ENCODE measurements around the gene SCAMP3. TPM values are rescaled to one million over a fixed set of nuclear protein-coding genes. Genes with fewer than 3 reads are reported as not detected.

The SCAMP3 gene
- total RNA-seq, 1 experiment from 2014 or later: 64.2 TPM

DNA sequence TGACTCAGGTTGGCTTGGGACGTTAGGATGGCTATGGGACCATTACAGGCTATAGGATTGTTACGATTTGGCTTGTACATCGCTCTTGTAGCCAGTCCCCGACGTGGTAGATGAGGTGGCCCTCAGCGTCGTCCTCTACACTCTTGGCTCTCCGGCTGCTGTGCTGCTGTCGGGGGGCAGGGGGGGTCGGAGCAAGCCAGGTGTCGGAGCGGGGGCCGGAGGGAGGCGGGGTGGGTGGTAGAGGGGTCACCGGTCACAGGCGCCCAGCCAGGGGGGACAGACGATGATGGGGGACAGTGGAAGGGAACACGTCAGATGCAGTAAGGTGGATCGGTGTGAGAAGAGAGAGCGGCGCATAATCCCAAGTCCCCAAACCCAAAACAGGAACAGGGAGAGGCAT, 6.5 kb upstream of the SCAMP3 start:
- no peaks in the 10 kb centered on the region for H3K27me3 ChIP-seq (ENCODE audit: insufficient read depth, low read length)
- DNase-seq (ENCODE audit: low read depth, low spot score) (no peak), ATAC-seq (no peak)
- no peak overlapping the region for H3K9ac ChIP-seq (ENCODE audit: low read length)
- no peak overlapping the region for H3K27ac ChIP-seq (ENCODE audit: low read depth, low read length)
- no TSS peak for BruUV-seq (replicated peaks)
- no peaks in the 10 kb centered on the region for H4K20me1 ChIP-seq (ENCODE audit: insufficient read depth)
- POLR2A ChIA-PET: no interaction called here
- H3K4me2 ChIP-seq (ENCODE audit: low read length): no peak overlapping the region
- peaks cover 49% of the 10 kb centered on the region for H3K79me2 ChIP-seq (ENCODE audit: insufficient read depth, low read length)
- H2AFZ ChIP-seq (ENCODE audit: low read depth, low read length, poor library complexity, severe bottlenecking): no peak overlapping the region
- peaks cover 55 to 67% of the 10 kb centered on the region in 2 experiments for H3K36me3 ChIP-seq (ENCODE audit: control insufficient read depth in 1 of 2, insufficient read depth in 2 of 2, low read length in 2 of 2)
- H3K4me3 ChIP-seq (replicated peaks in 1 of 2; ENCODE audit: low read depth in 1 of 2, low read length in 2 of 2): no peak overlapping the region
- intact Hi-C loops (cut with micrococcal nuclease): no loop called here
- RAD21 ChIA-PET (ENCODE audit: low non-redundant PET in 1 of 2, low total read pairs in 2 of 2, uncharacterized antibody in 2 of 2, unreplicated experiment in 2 of 2): no interaction called here
- peaks cover 4 to 9% of the 10 kb centered on the region in 2 experiments; a peak in 3 of 4 replicates for H3K4me1 ChIP-seq (ENCODE audit: control insufficient read depth in 1 of 2, insufficient read depth in 2 of 2, low read length in 2 of 2)
- H3K9me2 ChIP-seq (ENCODE audit: insufficient read depth): no peaks in the 10 kb centered on the region
- no peaks in the 10 kb centered on the region for H3K9me3 ChIP-seq (ENCODE audit: control insufficient read depth in 1 of 2, insufficient read depth in 1 of 2, low read depth in 1 of 2, low read length in 2 of 2)
- CTCF ChIA-PET: no interaction called here
- TF ChIP-seq, protein P1, sequence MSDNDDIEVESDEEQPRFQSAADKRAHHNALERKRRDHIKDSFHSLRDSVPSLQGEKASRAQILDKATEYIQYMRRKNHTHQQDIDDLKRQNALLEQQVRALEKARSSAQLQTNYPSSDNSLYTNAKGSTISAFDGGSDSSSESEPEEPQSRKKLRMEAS (IDR thresholded peaks at IDR 0.05): no peak
- no peak for TF ChIP-seq CEBPB (IDR thresholded peaks at IDR 0.05; ENCODE audit: low read depth)
- no peak for TF ChIP-seq YY1 (IDR thresholded peaks at IDR 0.05; ENCODE audit: extremely low read depth, insufficient replicate concordance, low read depth, low read length)
- no peak for TF ChIP-seq ZFX (IDR thresholded peaks at IDR 0.05)
- TF ChIP-seq, protein P2, sequence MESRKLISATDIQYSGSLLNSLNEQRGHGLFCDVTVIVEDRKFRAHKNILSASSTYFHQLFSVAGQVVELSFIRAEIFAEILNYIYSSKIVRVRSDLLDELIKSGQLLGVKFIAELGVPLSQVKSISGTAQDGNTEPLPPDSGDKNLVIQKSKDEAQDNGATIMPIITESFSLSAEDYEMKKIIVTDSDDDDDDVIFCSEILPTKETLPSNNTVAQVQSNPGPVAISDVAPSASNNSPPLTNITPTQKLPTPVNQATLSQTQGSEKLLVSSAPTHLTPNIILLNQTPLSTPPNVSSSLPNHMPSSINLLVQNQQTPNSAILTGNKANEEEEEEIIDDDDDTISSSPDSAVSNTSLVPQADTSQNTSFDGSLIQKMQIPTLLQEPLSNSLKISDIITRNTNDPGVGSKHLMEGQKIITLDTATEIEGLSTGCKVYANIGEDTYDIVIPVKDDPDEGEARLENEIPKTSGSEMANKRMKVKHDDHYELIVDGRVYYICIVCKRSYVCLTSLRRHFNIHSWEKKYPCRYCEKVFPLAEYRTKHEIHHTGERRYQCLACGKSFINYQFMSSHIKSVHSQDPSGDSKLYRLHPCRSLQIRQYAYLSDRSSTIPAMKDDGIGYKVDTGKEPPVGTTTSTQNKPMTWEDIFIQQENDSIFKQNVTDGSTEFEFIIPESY (IDR thresholded peaks at IDR 0.05; ENCODE audit: extremely low read depth, insufficient replicate concordance, low read length): no peak
- TF ChIP-seq CBX3 (IDR thresholded peaks at IDR 0.05; ENCODE audit: low read depth): no peak

DNA sequence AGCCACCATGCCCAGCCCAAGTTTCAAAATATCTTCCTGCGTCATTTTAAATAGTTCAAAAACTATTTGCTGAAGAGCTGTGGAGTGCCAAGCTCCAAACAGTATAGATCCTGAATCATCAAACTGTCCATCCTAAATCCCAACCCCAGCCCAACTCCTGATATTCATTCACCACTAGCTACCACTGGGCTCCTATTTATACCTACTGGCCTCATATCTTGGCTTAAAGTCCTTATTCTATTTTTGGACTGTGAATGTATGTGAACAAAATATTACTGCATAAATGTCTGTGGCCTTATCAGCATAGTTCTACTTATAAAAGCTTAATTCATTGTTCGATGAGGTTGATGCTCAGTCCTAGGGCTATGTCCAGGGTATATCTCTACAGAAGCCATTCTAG, 5.2 kb upstream of the SCAMP3 start:
- DNase-seq (ENCODE audit: low read depth, low spot score): no peak
- Histone ChIP-seq H3K9ac (ENCODE audit: low read length) (no peak overlapping the region), H3K79me2 (ENCODE audit: insufficient read depth, low read length) (peaks cover 40% of the 10 kb centered on the region), H3K9me3 (ENCODE audit: control insufficient read depth in 1 of 2, insufficient read depth in 1 of 2, low read depth in 1 of 2, low read length in 2 of 2) (no peaks in the 10 kb centered on the region), H3K4me3 (replicated peaks in 1 of 2; ENCODE audit: low read depth in 1 of 2, low read length in 2 of 2) (no peak overlapping the region), H4K20me1 (ENCODE audit: insufficient read depth) (no peaks in the 10 kb centered on the region), H3K27ac (ENCODE audit: low read depth, low read length) (no peak overlapping the region), H3K4me2 (ENCODE audit: low read length) (no peak overlapping the region), H2AFZ (ENCODE audit: low read depth, low read length, poor library complexity, severe bottlenecking) (no peak overlapping the region), H3K27me3 (ENCODE audit: insufficient read depth, low read length) (no peaks in the 10 kb centered on the region), H3K36me3 (ENCODE audit: control insufficient read depth in 1 of 2, insufficient read depth in 2 of 2, low read length in 2 of 2) (peaks cover 59 to 75% of the 10 kb centered on the region in 2 experiments), H3K9me2 (ENCODE audit: insufficient read depth) (no peaks in the 10 kb centered on the region), H3K4me1 (ENCODE audit: control insufficient read depth in 1 of 2, insufficient read depth in 2 of 2, low read length in 2 of 2) (peaks cover 3 to 9% of the 10 kb centered on the region in 2 experiments; a peak in 3 of 4 replicates)
- no peak for ATAC-seq
- intact Hi-C loops (cut with micrococcal nuclease): no loop called here
- TF ChIP-seq SP1 (IDR thresholded peaks at IDR 0.05; ENCODE audit: low read depth) (no peak), POLR2AphosphoS5 (IDR thresholded peaks at IDR 0.05; ENCODE audit: low read depth, low read length) (no peak), EZH2phosphoT487 (IDR thresholded peaks at IDR 0.05; ENCODE audit: borderline replicate concordance) (no peak), RAD21 (IDR thresholded peaks at IDR 0.05; ENCODE audit: low read depth) (no peak), EZH2 (IDR thresholded peaks at IDR 0.05) (no peak), POLR2A (IDR thresholded peaks at IDR 0.05; ENCODE audit: borderline replicate concordance, extremely low read depth, insufficient read depth, insufficient read length) (no peak), CEBPB (IDR thresholded peaks at IDR 0.05; ENCODE audit: low read depth) (no peak), EGR1 (IDR thresholded peaks at IDR 0.05; ENCODE audit: low read depth) (no peak)
- TF ChIP-seq, protein P3, sequence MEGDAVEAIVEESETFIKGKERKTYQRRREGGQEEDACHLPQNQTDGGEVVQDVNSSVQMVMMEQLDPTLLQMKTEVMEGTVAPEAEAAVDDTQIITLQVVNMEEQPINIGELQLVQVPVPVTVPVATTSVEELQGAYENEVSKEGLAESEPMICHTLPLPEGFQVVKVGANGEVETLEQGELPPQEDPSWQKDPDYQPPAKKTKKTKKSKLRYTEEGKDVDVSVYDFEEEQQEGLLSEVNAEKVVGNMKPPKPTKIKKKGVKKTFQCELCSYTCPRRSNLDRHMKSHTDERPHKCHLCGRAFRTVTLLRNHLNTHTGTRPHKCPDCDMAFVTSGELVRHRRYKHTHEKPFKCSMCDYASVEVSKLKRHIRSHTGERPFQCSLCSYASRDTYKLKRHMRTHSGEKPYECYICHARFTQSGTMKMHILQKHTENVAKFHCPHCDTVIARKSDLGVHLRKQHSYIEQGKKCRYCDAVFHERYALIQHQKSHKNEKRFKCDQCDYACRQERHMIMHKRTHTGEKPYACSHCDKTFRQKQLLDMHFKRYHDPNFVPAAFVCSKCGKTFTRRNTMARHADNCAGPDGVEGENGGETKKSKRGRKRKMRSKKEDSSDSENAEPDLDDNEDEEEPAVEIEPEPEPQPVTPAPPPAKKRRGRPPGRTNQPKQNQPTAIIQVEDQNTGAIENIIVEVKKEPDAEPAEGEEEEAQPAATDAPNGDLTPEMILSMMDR (IDR thresholded peaks at IDR 0.05 in 2 of 3, conservative IDR thresholded peaks at IDR 0.05 in 1 of 3; ENCODE audit: borderline replicate concordance in 1 of 3, insufficient read depth in 1 of 3, low read depth in 2 of 3, low read length in 2 of 3): no peak
- no TSS peak for BruUV-seq (replicated peaks)
- POLR2A ChIA-PET: no interaction called here
- RAD21 ChIA-PET (ENCODE audit: low non-redundant PET in 1 of 2, low total read pairs in 2 of 2, uncharacterized antibody in 2 of 2, unreplicated experiment in 2 of 2): no interaction called here
- CTCF ChIA-PET: interaction anchor here (1.0 kb wide), 1 partner anchor 94 kb away, joined by 3 read pairs; the partner anchor contains the start of gene KRTCAP2
